Mammary epithelial cell (primary cell): ENCODE measurements around the gene DNAH7.

Source experiments
- CTCF ChIP-seq, 2 donors: IDR thresholded peaks in 1 of 2; conservative IDR thresholded peaks in 1 of 2; 2 replicates each; pipeline ENCODE4 v1.5.1; 2011 to 2012; ENCODE audit warnings: inconsistent platforms in 2 of 2, low read length in 2 of 2, mild to moderate bottlenecking in 2 of 2, control low read depth in 1 of 2, low read depth in 1 of 2; ENCODE audit not compliant: insufficient read depth in 1 of 2; ENCODE audit errors: extremely low read depth in 1 of 2
- EZH2 ChIP-seq: IDR thresholded peaks from 2 replicates; pipeline ENCODE4 v1.6.1; 2012; ENCODE audit warnings: low read length, inconsistent platforms, borderline replicate concordance

DNA sequence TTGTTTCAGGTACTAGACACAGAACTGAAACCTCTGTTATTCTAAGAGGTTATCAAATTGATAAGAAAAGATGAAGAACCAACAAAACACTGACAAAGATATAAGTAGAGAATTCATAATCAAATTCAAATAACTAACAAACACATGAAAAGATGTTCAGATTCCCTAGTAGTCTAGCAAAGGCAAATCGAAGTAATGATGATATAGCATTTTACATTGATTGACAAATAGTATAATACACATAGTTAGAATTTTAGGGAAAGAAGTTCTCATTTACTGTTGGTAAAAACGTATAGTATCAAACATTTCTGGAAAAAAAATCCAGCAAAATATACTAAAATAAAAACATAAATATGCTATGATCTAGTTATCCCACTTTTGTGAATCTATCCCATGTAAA lies 50.6 kb downstream of the DNAH7 start:
- no peak for TF ChIP-seq CTCF (conservative IDR thresholded peaks at IDR 0.05 in 1 of 2, IDR thresholded peaks at IDR 0.05 in 1 of 2; ENCODE audit: extremely low read depth in 1 of 2, insufficient read depth in 1 of 2, low read depth in 1 of 2, low read length in 2 of 2)
- no peak for TF ChIP-seq EZH2
